ENCODE results near the gene ENTPD1.
"Not testable (repeated sequence)": the region's sequence is repeated elsewhere in the genome, so short reads cannot be mapped to it uniquely, and the experiment has no call there.

ENTPD1 gene

GRCh38 chr10:95759233-95759826 lies 3.4 kb downstream of the ENTPD1 start:
- DNase-seq: no peak

- DNase-seq: no peak
Observed at GRCh38 chr10:95761939-95762492, 6.1 kb downstream of the ENTPD1 start.

DNA sequence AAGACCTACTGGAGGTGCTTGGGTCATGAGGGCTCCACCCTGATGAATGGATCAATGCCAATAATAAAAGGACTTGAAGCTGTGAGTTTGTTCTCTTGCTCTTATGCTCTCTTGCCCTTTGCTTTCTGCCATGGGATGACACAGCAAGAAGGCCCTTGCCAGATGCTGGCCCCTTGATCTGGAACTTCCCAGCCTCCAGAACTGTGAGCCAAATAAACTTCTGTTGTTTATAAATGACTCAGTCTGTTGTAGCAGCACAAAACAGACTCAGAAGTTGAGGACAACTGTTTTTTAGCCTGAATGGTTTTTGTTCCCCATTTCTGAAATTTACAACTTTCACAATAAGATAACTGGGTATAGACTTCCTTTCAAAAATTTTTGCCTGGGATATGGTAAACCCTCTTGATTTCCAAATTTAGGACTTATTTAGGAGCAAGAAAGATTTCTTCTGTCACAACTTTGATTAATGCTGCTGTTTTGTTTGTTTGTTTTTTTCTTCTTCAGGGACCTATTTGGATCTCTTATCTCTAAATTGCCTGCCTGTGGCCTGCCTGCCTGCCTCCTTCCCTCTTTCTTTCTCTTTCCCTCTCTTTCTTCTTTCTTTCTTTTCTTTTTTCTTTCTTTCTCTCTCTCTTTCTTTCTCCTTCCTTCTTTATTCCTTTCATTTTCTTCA lies 12.1 kb downstream of the ENTPD1 start:
- no peak for DNase-seq

DNA sequence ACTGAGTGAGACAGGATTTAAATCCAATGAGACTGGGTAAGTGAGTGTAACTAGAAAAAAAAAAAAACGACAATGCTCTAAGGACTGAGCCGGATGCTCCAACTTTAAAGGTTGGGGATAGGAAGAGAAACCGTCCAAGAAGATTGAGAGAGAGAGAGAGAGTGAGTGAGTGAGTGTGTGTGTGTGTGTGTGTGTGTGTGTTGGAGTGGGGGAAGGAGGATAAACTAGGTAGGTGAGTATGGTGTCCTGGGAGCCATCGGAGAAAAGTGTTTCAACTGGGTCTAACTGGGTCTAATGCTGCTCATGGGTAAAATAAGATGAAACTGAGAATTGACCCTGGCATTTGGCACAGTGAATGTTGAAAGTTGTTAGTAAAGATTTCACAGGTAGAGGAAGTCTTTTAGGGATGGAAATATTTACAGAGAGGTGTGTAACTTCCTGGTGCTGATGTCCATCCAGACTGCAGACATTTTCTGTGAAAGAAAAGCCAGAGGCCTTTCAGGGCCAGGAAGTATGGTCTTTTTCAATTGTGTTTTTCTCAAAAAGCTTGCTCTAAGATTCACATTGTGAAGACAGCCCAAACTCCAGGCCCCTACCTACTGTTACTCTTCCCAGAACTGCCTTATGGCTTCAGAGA lies 14.2 kb downstream of the ENTPD1 start:
- no peak for DNase-seq

GRCh38 chr10:95773454-95773853 lies 17.5 kb downstream of the ENTPD1 start:
- not testable (repeated sequence) for DNase-seq

- DNase-seq: not testable (repeated sequence)
Observed at GRCh38 chr10:95777638-95778037, 21.7 kb downstream of the ENTPD1 start.

DNA sequence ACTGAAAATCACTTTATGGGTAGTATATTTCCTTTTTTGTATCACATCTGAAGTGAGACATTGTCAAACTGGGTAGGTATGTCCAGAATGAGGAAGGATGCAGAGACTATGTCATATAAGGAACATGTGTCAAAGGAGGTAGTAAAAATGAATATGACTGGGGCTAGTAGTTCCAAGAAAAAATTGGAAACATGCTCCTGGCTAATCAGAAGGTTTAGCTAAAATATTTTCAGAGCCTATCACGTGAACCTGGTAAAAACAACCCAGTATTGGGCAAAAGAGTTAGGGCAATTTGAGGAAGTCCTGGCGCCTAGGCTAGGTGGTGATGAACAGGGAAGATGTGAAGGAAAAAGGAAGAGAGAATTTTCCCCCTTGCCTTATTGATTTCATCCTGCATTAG lies 26.4 kb downstream of the ENTPD1 start:
- DNase-seq: no peak

DNA sequence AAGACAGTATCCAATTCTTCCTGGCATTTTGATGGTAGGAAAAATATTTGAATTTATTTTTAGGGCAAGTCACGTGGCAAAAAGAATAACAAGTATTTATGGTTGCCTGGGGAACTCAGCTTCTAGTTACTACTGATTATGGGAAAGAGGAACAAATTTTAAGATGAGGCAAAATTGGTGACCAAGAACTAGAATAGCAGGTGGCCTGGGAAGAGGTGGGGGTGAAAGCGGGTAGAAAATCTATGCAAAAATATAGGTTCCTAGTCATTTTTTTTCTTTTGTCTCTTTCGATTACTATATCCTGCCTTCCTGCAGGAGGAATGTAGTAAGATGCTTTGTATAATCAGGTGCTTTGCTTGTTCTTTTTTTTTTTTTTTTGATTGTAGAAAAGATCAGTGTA lies 27.8 kb downstream of the ENTPD1 start:
- no peak for DNase-seq

DNA sequence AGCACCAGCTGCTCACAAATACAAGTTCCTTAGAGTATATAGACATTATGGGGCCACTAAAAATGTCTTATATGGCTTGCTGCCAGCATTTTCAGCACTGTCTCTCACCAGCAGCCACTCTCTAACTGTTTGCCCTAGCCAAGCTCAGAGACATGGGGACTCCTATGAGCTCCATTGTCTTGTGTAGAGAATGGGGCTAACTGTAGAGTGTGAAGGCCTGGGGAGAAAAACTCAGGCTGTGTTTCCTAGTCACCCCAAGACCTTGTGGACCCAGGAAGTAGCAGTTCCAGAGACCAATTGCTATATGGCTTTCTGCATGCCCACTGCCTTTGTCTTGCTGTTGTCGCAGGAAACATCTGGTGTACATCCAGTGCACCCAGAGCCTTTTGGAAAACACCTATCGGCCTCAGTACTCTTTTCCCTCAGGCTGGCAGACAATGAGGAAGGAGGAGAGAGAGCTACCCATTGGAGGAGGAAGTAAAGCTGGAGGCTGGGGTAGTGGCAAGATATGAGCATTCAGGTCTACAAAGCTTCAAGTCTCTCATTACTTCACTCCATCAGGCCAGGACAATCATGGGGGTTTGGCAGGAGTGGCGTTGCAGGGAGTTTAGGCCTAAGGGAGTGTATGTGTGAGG lies 28.4 kb downstream of the ENTPD1 start:
- DNase-seq: no peak

GRCh38 chr10:95785317-95785716 lies 29.4 kb downstream of the ENTPD1 start:
- no peak for DNase-seq

DNA sequence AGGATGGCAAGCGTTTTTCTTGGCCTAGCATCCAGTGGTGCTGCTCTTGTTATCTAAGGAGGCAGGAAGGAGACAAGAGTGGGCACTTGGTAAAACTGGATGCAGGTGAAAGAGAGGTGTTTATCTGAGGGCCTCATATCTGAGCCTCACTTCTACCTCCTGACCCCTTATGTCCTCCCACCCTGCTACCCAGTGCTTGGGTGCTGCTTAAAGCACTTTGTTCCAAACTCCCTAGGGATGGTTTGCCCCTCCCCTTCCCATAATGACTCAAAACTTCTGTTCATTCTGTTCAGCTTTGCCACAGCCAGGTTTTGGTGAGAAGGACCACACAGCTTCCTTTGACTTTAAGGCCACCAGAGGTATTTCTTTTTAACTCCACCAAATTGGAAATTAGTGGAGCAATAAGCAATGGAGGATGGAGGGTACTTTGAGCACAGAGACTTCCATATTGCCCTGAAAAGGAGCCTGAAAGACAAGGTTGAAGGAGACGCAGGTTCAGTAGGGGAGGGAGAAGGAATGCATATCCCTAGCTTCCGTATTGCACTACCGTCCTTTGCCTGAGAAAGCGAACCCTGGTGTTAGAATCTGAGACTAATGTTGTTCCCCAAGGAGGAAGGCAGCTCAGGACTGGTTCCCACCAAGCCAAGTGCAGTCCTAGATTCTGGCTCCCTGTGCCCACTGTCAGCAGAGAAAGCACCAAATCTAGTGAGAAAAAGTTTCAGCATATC lies 30.1 kb downstream of the ENTPD1 start:
- DNase-seq: no peak

GRCh38 chr10:95787447-95787846 lies 31.5 kb downstream of the ENTPD1 start:
- DNase-seq: no peak

DNA sequence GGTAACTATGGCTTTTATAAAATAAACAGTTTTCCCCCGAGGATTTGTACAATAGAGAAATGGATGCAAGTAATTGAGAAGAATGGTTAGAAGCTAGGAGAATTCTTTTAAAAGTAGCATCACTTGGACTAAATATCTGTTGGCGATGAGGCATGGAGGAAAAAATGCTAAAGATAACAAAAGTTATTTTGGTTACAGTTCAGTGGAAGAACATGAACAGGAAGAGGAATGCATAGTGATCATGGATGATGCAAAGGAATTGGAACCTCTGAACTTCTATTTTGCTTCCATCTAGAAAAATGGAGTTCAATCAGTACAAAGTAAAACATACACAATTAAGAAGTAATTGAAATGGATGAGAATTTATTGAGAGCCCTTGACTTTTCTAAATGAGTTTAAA lies 32.9 kb downstream of the ENTPD1 start:
- DNase-seq: no peak

GRCh38 chr10:95789902-95790301 lies 33.9 kb downstream of the ENTPD1 start:
- DNase-seq: no peak

DNA sequence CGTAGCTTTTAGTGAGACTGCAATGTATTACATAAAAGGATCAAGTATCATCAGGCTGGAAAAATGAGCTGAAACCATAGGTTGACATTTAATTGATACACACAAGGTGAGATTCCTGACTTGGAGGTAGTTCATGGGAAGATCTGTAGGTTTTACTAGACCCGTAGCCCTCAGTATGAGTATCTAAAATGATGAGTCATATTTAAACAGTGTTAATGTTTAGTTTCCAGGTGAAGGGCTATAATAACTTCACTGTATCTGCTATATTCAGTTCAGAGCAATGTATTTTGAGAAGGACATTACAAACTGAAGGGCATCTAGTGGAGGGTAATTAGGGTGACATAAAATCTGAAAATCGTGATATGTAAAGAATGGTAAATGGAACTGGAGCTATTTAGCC lies 35.0 kb downstream of the ENTPD1 start:
- no peak for DNase-seq

DNA sequence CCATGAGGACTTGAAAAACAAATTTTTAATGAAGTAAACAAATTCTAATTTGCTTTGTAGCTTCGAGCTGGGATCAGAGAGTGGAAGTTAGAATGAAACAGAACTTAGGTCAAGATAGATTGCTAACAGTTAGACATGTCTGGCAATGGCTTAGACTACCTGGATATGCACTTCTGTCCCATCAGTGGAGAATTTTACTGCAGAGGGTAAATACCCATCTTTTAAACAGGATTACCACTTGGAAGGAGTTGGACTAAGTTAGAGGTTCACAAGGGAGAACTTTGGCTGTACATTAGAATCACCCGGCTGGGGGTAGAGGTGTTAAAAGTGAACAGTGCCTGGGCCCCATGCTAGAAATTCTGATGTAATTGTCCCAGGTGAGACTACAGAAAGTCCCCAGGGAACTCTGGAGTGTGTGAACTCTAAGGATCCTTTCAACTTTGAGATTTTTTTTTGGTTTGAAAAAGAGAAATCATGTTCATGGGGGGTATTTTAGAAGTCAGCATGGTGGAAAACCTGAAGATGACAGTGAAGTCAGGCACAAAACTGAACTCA lies 35.5 kb downstream of the ENTPD1 start:
- no peak for DNase-seq

DNA sequence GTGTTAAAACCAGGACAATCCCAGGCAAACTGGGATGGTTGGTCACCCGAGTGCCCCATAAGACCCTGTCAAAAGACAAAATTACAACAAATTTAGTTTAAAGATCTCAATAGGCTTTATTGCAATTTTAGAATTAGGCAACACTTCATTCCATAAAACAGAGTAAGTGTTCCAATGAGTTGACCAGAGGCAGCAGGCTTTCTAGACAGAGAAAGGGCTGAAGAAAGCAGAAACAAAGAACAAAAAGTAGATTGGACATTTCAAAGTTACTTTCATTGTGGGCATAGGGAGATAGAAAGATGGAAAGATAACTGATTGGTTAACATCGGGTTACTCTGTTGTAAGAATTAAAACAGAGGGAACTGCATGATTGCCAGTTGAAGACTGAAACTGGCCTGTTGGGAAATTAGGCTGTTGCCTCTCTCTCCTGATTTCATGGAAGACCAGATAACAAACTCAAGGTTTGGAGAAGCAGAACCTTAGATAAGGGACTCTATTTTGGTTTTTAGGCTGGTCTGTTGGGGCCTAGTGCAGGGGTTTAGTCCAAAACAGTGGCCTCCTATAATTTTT lies 36.3 kb downstream of the ENTPD1 start:
- DNase-seq: no peak

DNA sequence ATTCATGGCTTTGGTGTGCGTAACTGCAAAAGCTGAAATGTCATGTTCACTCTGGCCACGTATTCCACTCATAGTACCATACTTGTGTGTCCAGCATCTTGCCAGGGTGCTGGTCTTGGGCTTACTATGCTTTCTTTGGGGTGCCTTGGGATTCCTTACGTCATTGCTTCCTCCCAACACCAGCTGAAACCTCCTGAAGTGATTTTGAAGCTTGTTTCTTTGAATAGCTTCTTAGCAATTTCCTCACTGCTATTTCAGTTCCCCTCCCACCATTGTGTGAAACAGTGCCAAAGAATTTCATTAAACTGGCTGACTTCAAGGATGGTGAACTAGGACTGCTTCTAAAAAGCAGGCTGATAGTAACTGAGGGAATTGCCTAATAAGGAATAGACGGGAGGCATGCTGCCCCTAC lies 36.9 kb downstream of the ENTPD1 start:
- DNase-seq: no peak

DNA sequence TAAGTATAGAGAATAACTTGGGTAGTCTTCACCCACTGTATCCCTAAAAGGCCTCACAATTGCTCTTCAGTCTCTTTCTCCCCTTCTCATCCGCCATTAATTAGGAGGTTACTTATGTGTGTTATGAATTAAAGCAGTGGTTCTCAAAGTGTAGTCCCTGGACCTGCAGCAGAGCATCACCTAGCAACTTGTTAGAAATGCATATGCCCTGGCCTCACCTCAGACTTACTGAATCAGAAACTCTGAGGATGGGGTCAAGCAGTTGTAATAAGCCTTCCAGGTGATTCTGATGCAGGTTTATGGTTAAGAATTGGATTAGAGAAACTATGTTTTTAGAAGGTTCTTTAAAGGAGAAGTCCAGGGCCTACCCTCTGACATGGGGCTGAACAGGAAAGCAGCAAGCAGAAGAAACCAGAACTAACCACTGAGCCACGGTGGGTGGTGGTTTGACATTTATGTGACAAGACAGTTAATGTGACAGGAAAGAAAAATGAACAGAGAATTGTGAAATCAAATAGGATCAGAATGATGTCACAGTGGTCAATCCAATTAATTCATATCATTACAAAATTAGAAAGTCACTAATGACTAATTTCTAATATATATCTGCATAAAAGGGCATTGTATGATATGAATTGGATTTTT lies 37.6 kb downstream of the ENTPD1 start:
- no peak for DNase-seq

GRCh38 chr10:95794195-95794594 lies 38.2 kb downstream of the ENTPD1 start:
- no peak for DNase-seq

DNA sequence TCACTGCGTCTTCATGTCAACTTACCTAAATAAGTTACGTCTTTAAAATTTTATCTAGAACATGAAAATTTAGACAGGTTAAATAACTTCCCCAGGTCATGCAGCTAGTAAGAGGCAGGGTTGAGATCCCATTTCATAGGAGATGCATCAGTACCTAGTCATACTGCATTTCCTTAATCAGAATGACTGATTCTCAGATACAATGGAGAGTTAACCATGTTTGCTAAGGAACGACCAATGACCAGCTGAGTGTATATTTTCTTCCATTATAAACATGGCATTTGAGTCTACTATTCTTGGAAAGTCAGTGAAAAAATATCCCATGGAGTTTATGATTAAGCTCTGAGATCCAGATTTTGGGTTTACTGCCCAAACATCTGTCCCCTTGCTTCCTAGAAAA lies 39.6 kb downstream of the ENTPD1 start:
- no peak for DNase-seq

DNA sequence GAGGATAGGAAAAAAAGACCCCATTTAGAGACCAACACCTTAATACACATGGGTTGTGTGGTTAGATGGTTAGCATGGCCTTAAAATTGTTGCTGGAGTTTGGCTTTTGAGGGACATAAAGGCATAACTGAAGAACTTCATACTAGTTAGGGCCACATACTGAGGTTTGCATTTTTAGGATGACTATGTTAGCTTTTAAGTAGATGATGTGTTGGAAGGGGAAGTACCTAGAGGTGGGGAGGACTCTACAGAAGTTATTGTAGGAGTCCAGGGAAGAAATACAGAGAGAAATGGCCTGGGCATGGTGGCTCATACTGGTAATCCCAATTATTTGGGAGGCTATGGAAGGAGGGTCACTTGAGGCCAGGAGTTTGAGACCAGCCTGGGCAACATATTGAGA lies 40.5 kb downstream of the ENTPD1 start:
- no peak for DNase-seq

All from stimulated activated CD4-positive, alpha-beta T cell treated with anti-CD3 and anti-CD28 coated beads, Interleukin-2, amount 100 ng/mL, for 24 hours (primary cell).